ENCODE data around the gene GATM. TPM values are rescaled to one million over a fixed set of nuclear protein-coding genes. Genes with fewer than 3 reads are reported as not detected.

The GATM gene
- total and polyA plus RNA-seq, 2 of the 8 experiments (the other 6 are each of a cell fraction or from before 2014, with no cell fraction given): 10.2 to 15.1 TPM

DNA sequence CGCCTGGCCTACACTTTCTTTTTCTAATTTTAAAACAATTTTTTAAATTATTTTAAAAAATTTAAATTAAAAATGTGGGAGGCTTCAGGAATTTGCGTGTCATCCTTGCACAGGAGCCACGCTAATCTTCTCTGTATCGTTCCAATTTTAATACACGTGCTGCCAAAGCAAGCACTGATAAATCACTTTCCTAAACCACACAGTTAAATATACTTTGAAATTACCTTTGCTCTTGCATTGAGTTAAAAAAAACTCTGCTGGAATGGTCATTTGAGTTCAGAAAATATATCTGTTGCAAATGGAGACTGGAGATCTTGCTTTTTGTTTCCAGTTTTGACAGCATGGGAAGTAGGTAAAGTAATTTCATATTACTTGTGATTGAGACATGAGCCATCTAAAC is 23.6 kb downstream of the GATM start:
- no peak overlapping the region for H2BK120ac ChIP-seq (replicated peaks; ENCODE audit: low read depth, low read length)
- no peaks in the 10 kb centered on the region for H3K27me3 ChIP-seq (replicated peaks in 1 of 4; ENCODE audit: control insufficient read depth in 3 of 4, extremely low read depth in 1 of 4, insufficient read depth in 3 of 4, low read length in 3 of 4)
- H3K27ac ChIP-seq (ENCODE audit: low read depth, low read length): no peak overlapping the region
- no peaks in the 10 kb centered on the region for H4K20me1 ChIP-seq (replicated peaks in 1 of 2; ENCODE audit: control insufficient read depth in 1 of 2, insufficient read depth in 2 of 2, low read length in 2 of 2)
- ChIA-PET CTCF (ENCODE audit: partially characterized antibody) (no interaction called here), POLR2A (ENCODE audit: partially characterized antibody) (no interaction called here)
- H3K4ac ChIP-seq (replicated peaks; ENCODE audit: insufficient read length, low read depth, low read length): no peak overlapping the region
- H3K36me3 ChIP-seq (ENCODE audit: control insufficient read depth in 2 of 4, insufficient read depth in 4 of 4, low read length in 3 of 4): no peaks in the 10 kb centered on the region
- no peak overlapping the region for H2BK20ac ChIP-seq (ENCODE audit: low read length)
- H2AK5ac ChIP-seq (ENCODE audit: low read depth, low read length): no peak overlapping the region
- no peak overlapping the region for H3K23ac ChIP-seq (ENCODE audit: insufficient read length)
- H3K9me3 ChIP-seq (ENCODE audit: insufficient read depth in 2 of 2, low read depth in 1 of 2, low read length in 1 of 2): 0 out of 4 replicates have a peak, but pooled peaks cover 0 to 2% of the 10 kb centered on the region in 2 experiments
- no peak overlapping the region for H3K56ac ChIP-seq (replicated peaks; ENCODE audit: insufficient read length, low read depth, low read length)
- no peaks in the 10 kb centered on the region for H3K4me1 ChIP-seq (replicated peaks in 1 of 4; ENCODE audit: control insufficient read depth in 3 of 4, insufficient read depth in 4 of 4, low read length in 3 of 4)
- H3K4me2 ChIP-seq (ENCODE audit: insufficient read depth in 1 of 2, low read depth in 2 of 2, low read length in 2 of 2): no peak overlapping the region
- DNase-seq (ENCODE audit: low read depth in 1 of 2, low spot score in 2 of 2): no peak
- no peaks in the 10 kb centered on the region for H3K23me2 ChIP-seq (ENCODE audit: low read depth, low read length)
- H3K79me2 ChIP-seq (ENCODE audit: control insufficient read depth in 1 of 2, insufficient read depth in 2 of 2, low read length in 2 of 2): no peaks in the 10 kb centered on the region
- H3K18ac ChIP-seq (ENCODE audit: extremely low read depth, low read length): no peak overlapping the region
- no peak overlapping the region for H4K8ac ChIP-seq (ENCODE audit: extremely low read depth, insufficient read depth, low read length)
- H2BK12ac ChIP-seq (ENCODE audit: low read depth, low read length): no peak overlapping the region
- H3K9ac ChIP-seq (replicated peaks in 1 of 4; ENCODE audit: extremely low read depth in 1 of 4, low read depth in 3 of 4, low read length in 3 of 4): no peak overlapping the region
- no peak overlapping the region for H4K91ac ChIP-seq (replicated peaks; ENCODE audit: insufficient read length, low read length)
- no peak overlapping the region for H2BK5ac ChIP-seq (ENCODE audit: low read depth, low read length)
- H3K4me3 ChIP-seq (ENCODE audit: extremely low read depth in 1 of 4, insufficient read depth in 2 of 4, low read depth in 3 of 4, low read length in 4 of 4): no peak overlapping the region
- H2AFZ ChIP-seq (ENCODE audit: low read length): no peak overlapping the region
- H3K79me1 ChIP-seq (ENCODE audit: low read depth, low read length): no peaks in the 10 kb centered on the region
- no peak overlapping the region for H3K14ac ChIP-seq (ENCODE audit: insufficient read length)
- WGBS, 2 experiments (ENCODE audit: extremely low coverage in 1 of 2, insufficient coverage in 1 of 2, insufficient read length in 1 of 2, insufficient replicate concordance in 2 of 2, low coverage in 1 of 2, low lambda C conversion rate in 2 of 2, missing lambda C conversion rate in 1 of 2): 91% methylated on average over 5 of the region's 5 CpGs; no CpG with 5 or more reads in 1 of the 2 experiments
- no peak overlapping the region for H4K5ac ChIP-seq (ENCODE audit: insufficient read length, low read depth, low read length)
- no peak overlapping the region for H2BK15ac ChIP-seq (ENCODE audit: low read length)
- FAIRE-seq: no peak
- TF ChIP-seq RXRA (IDR thresholded peaks at IDR 0.05; ENCODE audit: insufficient read depth, low read depth, low read length): no peak
- no peak for TF ChIP-seq POLR2A (IDR thresholded peaks at IDR 0.05; ENCODE audit: control extremely low read depth in 1 of 2, low read depth in 2 of 2, low read length in 2 of 2)
- no peak for TF ChIP-seq YY1 (IDR thresholded peaks at IDR 0.05; ENCODE audit: low read depth, low read length)
- no peak for TF ChIP-seq SIX5 (IDR thresholded peaks at IDR 0.05; ENCODE audit: low read depth, low read length)
- TF ChIP-seq, protein P1, sequence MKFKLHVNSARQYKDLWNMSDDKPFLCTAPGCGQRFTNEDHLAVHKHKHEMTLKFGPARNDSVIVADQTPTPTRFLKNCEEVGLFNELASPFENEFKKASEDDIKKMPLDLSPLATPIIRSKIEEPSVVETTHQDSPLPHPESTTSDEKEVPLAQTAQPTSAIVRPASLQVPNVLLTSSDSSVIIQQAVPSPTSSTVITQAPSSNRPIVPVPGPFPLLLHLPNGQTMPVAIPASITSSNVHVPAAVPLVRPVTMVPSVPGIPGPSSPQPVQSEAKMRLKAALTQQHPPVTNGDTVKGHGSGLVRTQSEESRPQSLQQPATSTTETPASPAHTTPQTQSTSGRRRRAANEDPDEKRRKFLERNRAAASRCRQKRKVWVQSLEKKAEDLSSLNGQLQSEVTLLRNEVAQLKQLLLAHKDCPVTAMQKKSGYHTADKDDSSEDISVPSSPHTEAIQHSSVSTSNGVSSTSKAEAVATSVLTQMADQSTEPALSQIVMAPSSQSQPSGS (IDR thresholded peaks at IDR 0.05; ENCODE audit: low read length): no peak
- TF ChIP-seq KDM4A (IDR thresholded peaks at IDR 0.05; ENCODE audit: low read depth, low read length, severe bottlenecking): no peak
- no peak for TF ChIP-seq HDAC2 (IDR thresholded peaks at IDR 0.05; ENCODE audit: borderline replicate concordance in 1 of 2, low read depth in 2 of 2, low read length in 2 of 2)
- TF ChIP-seq TAF1 (IDR thresholded peaks at IDR 0.05; ENCODE audit: low read depth, low read length): no peak
- TF ChIP-seq KDM5A (IDR thresholded peaks at IDR 0.05; ENCODE audit: low read length): no peak
- no peak for TF ChIP-seq SIRT6 (IDR thresholded peaks at IDR 0.05; ENCODE audit: low read length)
- no peak for TF ChIP-seq CEBPB (IDR thresholded peaks at IDR 0.05; ENCODE audit: low read depth, low read length)
- no peak for TF ChIP-seq JUN (IDR thresholded peaks at IDR 0.05; ENCODE audit: low read depth, low read length)
- no peak for TF ChIP-seq SP2 (IDR thresholded peaks at IDR 0.05; ENCODE audit: low read length)
- TF ChIP-seq, protein P2, sequence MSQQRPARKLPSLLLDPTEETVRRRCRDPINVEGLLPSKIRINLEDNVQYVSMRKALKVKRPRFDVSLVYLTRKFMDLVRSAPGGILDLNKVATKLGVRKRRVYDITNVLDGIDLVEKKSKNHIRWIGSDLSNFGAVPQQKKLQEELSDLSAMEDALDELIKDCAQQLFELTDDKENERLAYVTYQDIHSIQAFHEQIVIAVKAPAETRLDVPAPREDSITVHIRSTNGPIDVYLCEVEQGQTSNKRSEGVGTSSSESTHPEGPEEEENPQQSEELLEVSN (IDR thresholded peaks at IDR 0.05): no peak

Data from H1 (cell line).